Nephron (organoid): ENCODE measurements around the gene CNGA3.
"Not testable (repeated sequence)": the region's sequence is repeated elsewhere in the genome, so short reads cannot be mapped to it uniquely, and the experiment has no call there.

Experiments used
- H3K27ac Mint-ChIP-seq, 3 experiments: 2 replicates each; pipeline ENCODE4 v1.8.0; 2020; ENCODE audit warnings: mixed read lengths in 3 of 3, mild to moderate bottlenecking in 2 of 3, moderate library complexity in 1 of 3
- H3K27me3 Mint-ChIP-seq: 2 replicates; pipeline ENCODE4 v1.8.0; 2021; ENCODE audit warnings: low read depth, mild to moderate bottlenecking, moderate library complexity, mixed read lengths
- H3K36me3 Mint-ChIP-seq: 2 replicates; pipeline ENCODE4 v1.8.0; 2020; ENCODE audit warnings: low read depth, mixed read lengths
- H3K4me1 Mint-ChIP-seq: 2 replicates; pipeline ENCODE4 v1.8.0; 2020; ENCODE audit warnings: mixed read lengths
- H3K4me3 Mint-ChIP-seq, 3 experiments: 2 replicates each; pipeline ENCODE4 v1.8.0; 2020; ENCODE audit warnings: mild to moderate bottlenecking in 3 of 3, mixed read lengths in 3 of 3, moderate library complexity in 2 of 3
- H3K9me3 Mint-ChIP-seq: 2 replicates; pipeline ENCODE4 v1.8.0; 2020; ENCODE audit warnings: mixed read lengths
- CTCF ChIP-seq, 3 experiments: fragments of 200-600 bp; sonication (generic); IDR thresholded peaks; one replicate each; pipeline ENCODE4 v1.5.0; 2021; ENCODE audit warnings: antibody characterized with exemption in 3 of 3; ENCODE audit not compliant: unreplicated experiment in 3 of 3

Gene CNGA3

GRCh38 chr2:98317214-98317613 is 29.0 kb upstream of the CNGA3 start:
- H3K4me3 Mint-ChIP-seq: no peak overlapping the region
- no peak for TF ChIP-seq CTCF (IDR thresholded peaks at IDR 0.05; ENCODE audit: unreplicated experiment in 3 of 3)
- no peak overlapping the region for H3K27ac Mint-ChIP-seq
- peaks cover 6% of the 10 kb centered on the region for H3K36me3 Mint-ChIP-seq
- no peaks in the 10 kb centered on the region for H3K4me1 Mint-ChIP-seq
- H3K27me3 Mint-ChIP-seq: peaks cover 4% of the 10 kb centered on the region
- peaks cover 35% of the 10 kb centered on the region for H3K9me3 Mint-ChIP-seq

GRCh38 chr2:98320171-98320570 is 26.1 kb upstream of the CNGA3 start:
- not testable (repeated sequence) for H3K27me3 Mint-ChIP-seq, H3K4me3 Mint-ChIP-seq, H3K27ac Mint-ChIP-seq, H3K4me1 Mint-ChIP-seq
- H3K9me3 Mint-ChIP-seq: peaks cover 51% of the 10 kb centered on the region
- peaks cover 12% of the 10 kb centered on the region for H3K36me3 Mint-ChIP-seq

- H3K9me3 Mint-ChIP-seq: peaks cover 46% of the 10 kb centered on the region
- TF ChIP-seq CTCF (IDR thresholded peaks at IDR 0.05; ENCODE audit: unreplicated experiment in 3 of 3): no peak
Measured at GRCh38 chr2:98324181-98324580, 22.1 kb upstream of the CNGA3 start.

GRCh38 chr2:98327776-98328175 is 18.5 kb upstream of the CNGA3 start:
- Mint-ChIP-seq H3K9me3 (peaks cover 22% of the 10 kb centered on the region), H3K4me3 (no peak overlapping the region), H3K36me3 (peaks cover 5% of the 10 kb centered on the region), H3K27ac (no peak overlapping the region), H3K27me3 (peaks cover 6% of the 10 kb centered on the region), H3K4me1 (no peaks in the 10 kb centered on the region)
- TF ChIP-seq CTCF (IDR thresholded peaks at IDR 0.05; ENCODE audit: unreplicated experiment in 3 of 3): no peak

More at GRCh38 chr2:98324181-98324580, 22.1 kb upstream of the CNGA3 start:
- H3K4me1 Mint-ChIP-seq: no peaks in the 10 kb centered on the region
- H3K36me3 Mint-ChIP-seq: peaks cover 12% of the 10 kb centered on the region
- H3K4me3 Mint-ChIP-seq: no peak overlapping the region
- H3K27ac Mint-ChIP-seq: no peak overlapping the region
- peaks cover 4% of the 10 kb centered on the region for H3K27me3 Mint-ChIP-seq

GRCh38 chr2:98329549-98329948 is 16.7 kb upstream of the CNGA3 start:
- no peaks in the 10 kb centered on the region for H3K36me3 Mint-ChIP-seq
- no peak overlapping the region for H3K4me3 Mint-ChIP-seq
- no peaks in the 10 kb centered on the region for H3K4me1 Mint-ChIP-seq
- no peak for TF ChIP-seq CTCF (IDR thresholded peaks at IDR 0.05; ENCODE audit: unreplicated experiment in 3 of 3)
- H3K27me3 Mint-ChIP-seq: peaks cover 10% of the 10 kb centered on the region
- H3K9me3 Mint-ChIP-seq: peaks cover 12% of the 10 kb centered on the region
- no peak overlapping the region for H3K27ac Mint-ChIP-seq

GRCh38 chr2:98332989-98333388 is 13.3 kb upstream of the CNGA3 start:
- Mint-ChIP-seq H3K4me1 (no peaks in the 10 kb centered on the region), H3K9me3 (peaks cover 2% of the 10 kb centered on the region), H3K27me3 (peaks cover 17% of the 10 kb centered on the region), H3K36me3 (no peaks in the 10 kb centered on the region), H3K4me3 (no peak overlapping the region), H3K27ac (no peak overlapping the region)
- TF ChIP-seq CTCF (IDR thresholded peaks at IDR 0.05; ENCODE audit: unreplicated experiment in 3 of 3): no peak
